Mesothelial cell of epicardium (in vitro differentiated cells): ENCODE measurements around the gene ARFGEF3. TPM values are rescaled to one million over a fixed set of nuclear protein-coding genes. Genes with fewer than 3 reads are reported as not detected.

Source experiments
- DNase-seq, 2 experiments: peaks; one replicate each; pipeline ENCODE4 v3.0.0; 2021; ENCODE audit warnings: low spot score in 2 of 2; ENCODE audit not compliant: unreplicated experiment in 2 of 2
- H3K27ac Mint-ChIP-seq: 2 replicates; pipeline ENCODE4 v1.8.0; 2021; ENCODE audit warnings: mixed read lengths
- H3K27me3 Mint-ChIP-seq: 2 replicates; pipeline ENCODE4 v1.8.0; 2021; ENCODE audit warnings: low read depth, mixed read lengths
- H3K36me3 Mint-ChIP-seq: 2 replicates; pipeline ENCODE4 v1.8.0; 2021; ENCODE audit warnings: mixed read lengths
- H3K4me1 Mint-ChIP-seq: 2 replicates; pipeline ENCODE4 v1.8.0; 2021; ENCODE audit warnings: mixed read lengths
- H3K4me3 Mint-ChIP-seq: 2 replicates; pipeline ENCODE4 v1.8.0; 2021; ENCODE audit warnings: mild to moderate bottlenecking, moderate library complexity, mixed read lengths
- H3K9me3 Mint-ChIP-seq: 2 replicates; pipeline ENCODE4 v1.8.0; 2021; ENCODE audit warnings: mixed read lengths
- CTCF ChIP-seq: fragments of 200-600 bp; sonication (generic); IDR thresholded peaks from one replicate; pipeline ENCODE4 v1.5.0; 2021; ENCODE audit warnings: antibody characterized with exemption; ENCODE audit not compliant: unreplicated experiment
- total RNA-seq: library from RNA; stranded (reverse); gene quantifications from 3 replicates; pipeline ENCODE4 v1.2.1, GENCODE V29; 2021

ARFGEF3 gene
- total RNA-seq, 1 donor from 2014 or later = 6.1 TPM

GRCh38 chr6:138230221-138230620 lies 68.5 kb downstream of the ARFGEF3 start:
- H3K4me3 Mint-ChIP-seq = no peak overlapping the region
- H3K27me3 Mint-ChIP-seq = no peaks in the 10 kb centered on the region
- H3K9me3 Mint-ChIP-seq = no peaks in the 10 kb centered on the region
- TF ChIP-seq CTCF = no peak
- no peak overlapping the region for H3K27ac Mint-ChIP-seq
- no peak for DNase-seq
- peaks cover 41% of the 10 kb centered on the region for H3K4me1 Mint-ChIP-seq
- no peaks in the 10 kb centered on the region for H3K36me3 Mint-ChIP-seq

- peak overlapping the region; percentile 27 for H3K27ac Mint-ChIP-seq
- no peak for TF ChIP-seq CTCF
- DNase-seq = no peak
- no peaks in the 10 kb centered on the region for H3K9me3 Mint-ChIP-seq
- H3K4me3 Mint-ChIP-seq = no peak overlapping the region
- no peaks in the 10 kb centered on the region for H3K36me3 Mint-ChIP-seq
- H3K27me3 Mint-ChIP-seq = no peaks in the 10 kb centered on the region
- peaks cover 45% of the 10 kb centered on the region for H3K4me1 Mint-ChIP-seq
Measured at GRCh38 chr6:138230759-138231380, 69.1 kb downstream of the ARFGEF3 start.

GRCh38 chr6:138231381-138231886 lies 69.7 kb downstream of the ARFGEF3 start:
- no peak for TF ChIP-seq CTCF
- DNase-seq = no peak
- H3K27me3 Mint-ChIP-seq = no peaks in the 10 kb centered on the region
- peak overlapping the region; percentile 27 for H3K27ac Mint-ChIP-seq
- no peaks in the 10 kb centered on the region for H3K36me3 Mint-ChIP-seq
- H3K4me1 Mint-ChIP-seq = peaks cover 45% of the 10 kb centered on the region
- no peak overlapping the region for H3K4me3 Mint-ChIP-seq
- H3K9me3 Mint-ChIP-seq = no peaks in the 10 kb centered on the region

- no peak overlapping the region for H3K4me3 Mint-ChIP-seq
- DNase-seq = no peak
- H3K4me1 Mint-ChIP-seq = peaks cover 33% of the 10 kb centered on the region
- TF ChIP-seq CTCF = no peak
- no peaks in the 10 kb centered on the region for H3K9me3 Mint-ChIP-seq
- no peaks in the 10 kb centered on the region for H3K36me3 Mint-ChIP-seq
- H3K27ac Mint-ChIP-seq = no peak overlapping the region
- H3K27me3 Mint-ChIP-seq = no peaks in the 10 kb centered on the region
Measured at GRCh38 chr6:138234363-138234762, 72.6 kb downstream of the ARFGEF3 start.

- Mint-ChIP-seq H3K4me3 (no peak overlapping the region), H3K4me1 (peaks cover 33% of the 10 kb centered on the region), H3K9me3 (no peaks in the 10 kb centered on the region), H3K36me3 (no peaks in the 10 kb centered on the region), H3K27me3 (no peaks in the 10 kb centered on the region), H3K27ac (no peak overlapping the region)
- DNase-seq = no peak
- no peak for TF ChIP-seq CTCF
Measured at GRCh38 chr6:138235205-138235604, 73.5 kb downstream of the ARFGEF3 start.
